Activated CD4-positive, alpha-beta T cell treated with anti-CD3 and anti-CD28 coated beads for 24 hours (primary cell): ENCODE results near the gene GRAMD2B.
"Not testable (repeated sequence)": the region's sequence is repeated elsewhere in the genome, so short reads cannot be mapped to it uniquely, and the experiment has no call there.

Source experiments
- DNase-seq, 2 donors: peaks; one replicate each; pipeline ENCODE4 v3.0.0-alpha.2; 2020; ENCODE audit warnings: low read depth in 2 of 2

GRAMD2B gene

DNA sequence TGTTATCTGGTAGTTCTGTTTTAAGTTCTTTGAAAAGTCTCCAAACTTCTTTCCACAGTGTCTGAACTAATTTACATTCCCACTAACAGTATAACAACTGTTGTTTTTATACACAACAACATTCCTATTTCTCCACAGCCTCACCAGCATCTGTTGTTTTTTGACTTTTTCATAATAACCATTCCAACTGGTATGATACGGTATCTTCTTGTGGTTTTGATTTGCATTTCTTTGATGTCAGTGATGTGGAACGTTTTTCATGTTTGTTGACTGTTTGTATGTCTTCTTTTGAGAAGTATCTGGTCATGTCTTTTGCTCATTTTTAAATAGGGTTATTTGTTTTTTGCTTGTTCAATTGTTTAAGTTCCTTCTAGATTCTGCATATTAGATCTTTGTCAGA, 12.6 kb upstream of the GRAMD2B start:
- no peak for DNase-seq

- no peak for DNase-seq
Measured at GRCh38 chr5:126413856-126414255, 9.4 kb upstream of the GRAMD2B start.

DNA sequence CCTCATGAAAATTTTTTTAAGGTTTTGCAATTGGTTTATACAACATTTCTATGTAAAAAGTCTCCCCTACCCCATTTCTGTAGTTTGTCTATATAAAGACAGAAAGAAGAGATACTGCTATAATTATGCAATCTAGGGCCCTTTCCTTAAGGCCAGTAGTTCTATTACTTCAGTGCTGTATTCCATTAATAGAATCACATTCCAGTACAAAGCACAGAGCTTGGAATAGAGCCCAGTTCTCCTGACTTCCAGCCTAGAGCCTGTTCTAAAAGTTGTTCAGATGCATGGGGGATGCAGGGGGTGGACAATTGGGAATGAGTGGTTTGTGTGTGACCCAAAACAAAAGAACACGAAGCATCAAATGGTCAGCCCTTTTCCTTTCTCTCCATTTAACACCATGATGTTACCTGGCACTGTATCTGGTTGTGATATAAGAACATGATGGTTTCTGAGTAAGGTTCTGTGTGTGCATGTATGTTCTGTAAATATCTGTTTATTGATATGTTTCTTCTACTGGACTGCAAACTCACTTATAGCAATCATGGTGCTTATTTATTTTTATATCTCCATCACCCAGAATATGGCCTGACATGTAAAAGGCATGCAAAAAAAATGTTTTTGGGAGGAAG, 8.2 kb upstream of the GRAMD2B start:
- no peak for DNase-seq

GRCh38 chr5:126415789-126416188, 7.4 kb upstream of the GRAMD2B start:
- DNase-seq, result no peak

- no peak for DNase-seq
Measured at GRCh38 chr5:126416266-126416925, 6.8 kb upstream of the GRAMD2B start.

GRCh38 chr5:126417178-126417577, 6.0 kb upstream of the GRAMD2B start:
- DNase-seq, result no peak

DNA sequence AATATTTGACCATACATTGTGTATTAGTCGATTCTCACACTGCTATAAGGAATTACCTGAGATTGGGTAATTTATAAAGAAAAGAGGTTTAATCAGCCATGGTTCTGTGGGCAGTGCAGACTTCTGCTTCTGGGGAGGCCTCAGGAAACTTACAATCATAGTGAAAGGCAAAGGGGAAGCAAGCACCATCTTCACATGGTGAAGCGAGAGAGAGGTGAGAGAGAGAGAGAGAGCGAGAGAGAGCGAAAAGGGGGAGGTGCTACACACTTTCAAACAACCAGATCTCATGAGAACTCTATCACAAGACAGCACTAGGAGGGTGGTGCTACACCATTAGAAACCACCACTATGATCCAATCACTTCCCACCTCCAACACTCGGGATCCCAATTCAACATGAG, 4.1 kb upstream of the GRAMD2B start:
- no peak for DNase-seq

GRCh38 chr5:126428421-126428820, 5.2 kb downstream of the GRAMD2B start:
- no peak for DNase-seq

GRCh38 chr5:126430631-126431030, 7.4 kb downstream of the GRAMD2B start:
- DNase-seq, result no peak

GRCh38 chr5:126433701-126434100, 10.5 kb downstream of the GRAMD2B start:
- no peak for DNase-seq

GRCh38 chr5:126435261-126435660, 12.1 kb downstream of the GRAMD2B start:
- no peak for DNase-seq

- DNase-seq, result no peak
Measured at GRCh38 chr5:126435714-126436113, 12.5 kb downstream of the GRAMD2B start.

- DNase-seq, result no peak
Measured at GRCh38 chr5:126437721-126438120, 14.5 kb downstream of the GRAMD2B start.

- DNase-seq, result no peak
Measured at GRCh38 chr5:126438267-126438666, 15.1 kb downstream of the GRAMD2B start.

DNA sequence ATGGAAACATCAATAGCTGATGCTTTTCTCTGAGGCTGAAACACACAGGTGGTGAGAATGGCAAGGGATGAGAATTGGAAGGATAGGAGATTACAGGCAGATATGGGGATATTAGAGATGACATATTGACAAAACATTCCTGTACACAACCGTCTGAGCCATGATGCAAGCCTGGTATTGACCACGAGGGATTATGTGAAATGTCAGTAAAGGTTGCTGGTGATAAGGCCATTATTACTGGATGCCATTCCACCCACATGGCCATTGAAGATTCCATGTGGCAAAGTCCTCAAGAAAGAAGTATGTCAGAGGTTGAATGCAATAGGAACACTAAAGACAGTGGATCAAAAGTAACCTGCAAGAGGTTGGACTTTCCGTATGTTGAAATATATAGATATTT, 15.7 kb downstream of the GRAMD2B start:
- DNase-seq, result no peak

GRCh38 chr5:126439724-126440123, 16.5 kb downstream of the GRAMD2B start:
- not testable (repeated sequence) for DNase-seq

DNA sequence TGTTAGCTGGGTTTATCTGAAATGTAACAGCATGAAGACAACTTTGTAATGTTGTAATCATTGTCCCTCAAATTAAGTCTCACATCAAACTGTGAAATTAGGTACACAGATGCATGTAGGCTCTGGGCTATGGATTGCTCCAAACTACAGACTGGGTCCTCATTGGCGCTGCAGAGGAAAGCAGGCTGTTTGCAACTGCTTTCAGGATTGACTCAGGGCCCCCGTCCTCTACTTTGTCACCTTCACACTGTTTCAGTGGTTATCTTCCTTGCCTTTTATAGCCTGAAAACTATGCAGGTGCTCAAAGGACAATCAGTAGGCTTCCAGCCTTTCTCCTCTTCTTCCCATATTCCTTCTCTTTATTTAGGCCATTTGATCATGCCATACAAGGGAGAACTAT, 18.0 kb downstream of the GRAMD2B start:
- no peak for DNase-seq

GRCh38 chr5:126443374-126443851, 20.2 kb downstream of the GRAMD2B start:
- no peak for DNase-seq

DNA sequence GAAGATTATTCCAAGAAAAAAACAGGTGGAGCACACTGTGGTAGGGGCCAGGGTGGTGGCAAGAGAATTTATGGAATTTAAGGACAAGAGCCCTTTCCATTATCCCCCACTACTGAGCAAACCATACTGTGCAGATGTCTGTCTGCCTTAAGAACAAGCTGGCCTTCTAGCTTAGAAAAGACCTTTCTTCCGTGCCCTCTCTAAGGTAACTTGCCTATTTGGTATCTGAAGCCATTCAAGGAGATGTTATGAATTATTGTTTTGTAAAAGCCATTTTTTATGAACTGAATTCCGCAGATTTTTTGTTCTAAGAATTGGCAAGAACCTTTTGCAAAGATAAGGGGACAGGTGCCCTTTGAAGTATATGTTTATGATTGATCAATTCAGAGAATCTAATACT, 20.9 kb downstream of the GRAMD2B start:
- no peak for DNase-seq

- no peak for DNase-seq
Measured at GRCh38 chr5:126445502-126446174, 22.4 kb downstream of the GRAMD2B start.

DNA sequence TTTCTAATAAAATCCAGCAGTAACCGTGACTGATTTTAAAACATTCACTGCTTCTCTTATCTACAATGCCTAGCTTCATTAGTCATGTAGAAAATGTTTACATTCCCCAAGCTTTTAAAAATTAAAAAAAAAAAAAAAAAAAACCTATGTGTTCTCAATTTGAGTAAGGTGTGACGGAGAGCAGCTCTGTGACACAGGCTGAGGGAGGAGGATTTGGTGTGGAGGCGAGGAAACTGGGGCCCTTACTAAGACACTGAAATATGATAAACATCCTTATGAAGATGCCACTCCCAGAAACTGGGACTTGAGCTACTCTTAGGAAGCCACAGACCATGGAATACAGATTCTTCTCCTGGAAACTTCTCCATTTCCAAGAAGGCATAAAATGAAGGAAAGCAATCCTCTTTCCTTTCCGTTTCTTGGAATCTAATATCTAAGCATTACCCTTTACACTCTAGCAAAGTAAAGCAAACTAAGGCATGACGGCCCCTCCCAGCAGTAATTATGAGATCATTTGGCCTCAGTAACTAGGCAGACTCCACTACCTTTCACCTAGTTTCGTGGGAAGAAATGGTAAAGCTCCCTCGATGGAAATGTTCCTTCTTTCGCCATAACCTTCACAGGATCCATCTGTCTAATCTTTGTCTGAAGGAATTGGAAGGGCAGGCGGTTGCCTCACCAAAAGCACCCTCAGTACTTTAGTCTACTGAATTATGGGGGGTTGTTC, 23.5 kb downstream of the GRAMD2B start:
- peak; percentile 36 to 38 for DNase-seq

DNA sequence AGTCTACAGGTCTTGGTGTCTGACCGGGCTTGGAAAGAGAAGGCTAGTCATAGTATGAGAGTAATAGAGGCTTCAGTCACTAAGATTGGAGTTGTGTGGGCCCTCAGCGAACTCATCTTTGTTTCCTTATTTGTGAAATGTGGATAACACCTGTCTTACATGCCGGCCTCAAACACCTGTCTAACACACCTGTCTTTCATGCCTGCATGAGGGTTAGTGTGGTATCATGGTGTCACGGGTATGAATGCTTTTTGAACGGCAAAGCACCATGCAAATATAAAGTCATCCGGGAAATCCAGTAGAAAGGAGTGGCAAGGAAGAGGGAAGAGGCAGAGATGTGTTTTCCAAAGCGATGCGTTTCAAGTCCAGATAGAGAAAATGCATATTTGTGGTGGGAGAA, 25.5 kb downstream of the GRAMD2B start:
- DNase-seq, result no peak
